H1 (cell line): ENCODE results near the gene TRIM22. TPM values are rescaled to one million over a fixed set of nuclear protein-coding genes. Genes with fewer than 3 reads are reported as not detected.

ENCODE experiments used
- CTCF ChIA-PET: fragments of 300-600 bp; sonication (Branson Sonifier 250); formaldehyde crosslinking; loops from one replicate; lab custom pipeline; 2021; ENCODE audit not compliant: partially characterized antibody; lab: Charles Lee
- POLR2A ChIA-PET: fragments of 300-600 bp; sonication (Branson Sonifier 250); formaldehyde crosslinking; loops from one replicate; lab custom pipeline; 2021; ENCODE audit warnings: inconsistent platforms; ENCODE audit not compliant: partially characterized antibody; lab: Charles Lee
- DNase-seq, 2 experiments: peaks; one replicate each; pipeline versions ENCODE4 v3.0.0 to v3.0.0-alpha.2; 2010 to 2022; ENCODE audit warnings: low spot score in 2 of 2, low read depth in 1 of 2, mixed read lengths in 1 of 2
- FAIRE-seq: peaks from 2 replicates; lab custom pipeline; 2011; peaks lifted over from hg19 to GRCh38; lab: Jason Lieb, UNC
- H2AFZ ChIP-seq: 2 replicates; pipeline ENCODE4 v1.8.1; 2012; ENCODE audit warnings: low read length, inconsistent platforms
- H2AK5ac ChIP-seq: 2 replicates; pipeline ENCODE4 v1.6.1; 2013; ENCODE audit warnings: low read depth, low read length
- H2BK120ac ChIP-seq: replicated peaks from 2 replicates; pipeline ENCODE3; 2013; ENCODE audit warnings: low read depth, low read length, inconsistent platforms
- H2BK12ac ChIP-seq: 2 replicates; pipeline ENCODE4 v1.6.1; 2013; ENCODE audit warnings: low read depth, low read length
- H2BK15ac ChIP-seq: 2 replicates; pipeline ENCODE4 v1.6.1; 2013; ENCODE audit warnings: low read length
- H2BK20ac ChIP-seq: 2 replicates; pipeline ENCODE4 v1.6.1; 2013; ENCODE audit warnings: low read length
- H2BK5ac ChIP-seq: 2 replicates; pipeline ENCODE4 v1.6.1; 2013; ENCODE audit warnings: low read depth, low read length
- H3K14ac ChIP-seq: 2 replicates; pipeline ENCODE4 v1.6.1; 2013; ENCODE audit warnings: inconsistent platforms; ENCODE audit not compliant: insufficient read length
- H3K18ac ChIP-seq: 2 replicates; pipeline ENCODE4 v1.6.1; 2013; ENCODE audit warnings: low read length; ENCODE audit errors: extremely low read depth
- H3K23ac ChIP-seq: 2 replicates; pipeline ENCODE4 v1.6.1; 2013; ENCODE audit warnings: inconsistent platforms; ENCODE audit not compliant: insufficient read length
- H3K23me2 ChIP-seq: 2 replicates; pipeline ENCODE4 v1.6.1; 2013; ENCODE audit warnings: low read depth, low read length
- H3K27ac ChIP-seq: 2 replicates; pipeline ENCODE4 v1.6.1; 2011; ENCODE audit warnings: low read depth, low read length, inconsistent platforms
- H3K27me3 ChIP-seq, 4 experiments: replicated peaks in 1 of 4; 1 replicate in 1 of 4; 2 replicates in 3 of 4; pipeline versions ENCODE4 v1.6.1 to v1.8.1; 2011 to 2013; ENCODE audit warnings: low read length in 3 of 4, mild to moderate bottlenecking in 3 of 4, inconsistent platforms in 2 of 4, mixed read lengths in 2 of 4, moderate library complexity in 1 of 4; ENCODE audit not compliant: control insufficient read depth in 3 of 4, insufficient read depth in 3 of 4; ENCODE audit errors: extremely low read depth in 1 of 4
- H3K36me3 ChIP-seq, 4 experiments: 2 replicates each; pipeline versions ENCODE4 v1.6.1 to v1.8.1; 2011 to 2013; ENCODE audit warnings: mild to moderate bottlenecking in 4 of 4, low read length in 3 of 4, moderate library complexity in 2 of 4, control low read depth in 1 of 4, inconsistent platforms in 1 of 4; ENCODE audit not compliant: insufficient read depth in 4 of 4, control insufficient read depth in 2 of 4
- H3K4ac ChIP-seq: replicated peaks from 2 replicates; pipeline ENCODE3; 2013; ENCODE audit warnings: low read length, low read depth, mixed read lengths, inconsistent platforms; ENCODE audit not compliant: insufficient read length
- H3K4me1 ChIP-seq, 4 experiments: replicated peaks in 1 of 4; 1 replicate in 1 of 4; 2 replicates in 3 of 4; pipeline versions ENCODE4 v1.6.1 to v1.8.1; 2011 to 2013; ENCODE audit warnings: low read length in 3 of 4, inconsistent platforms in 2 of 4, mixed read lengths in 1 of 4; ENCODE audit not compliant: insufficient read depth in 4 of 4, control insufficient read depth in 3 of 4
- H3K4me2 ChIP-seq, 2 experiments: 2 replicates each; pipeline versions ENCODE4 v1.6.1 to v1.8.1; 2011 to 2013; ENCODE audit warnings: low read depth in 2 of 2, low read length in 2 of 2, control low read depth in 1 of 2, inconsistent platforms in 1 of 2, mild to moderate bottlenecking in 1 of 2; ENCODE audit not compliant: insufficient read depth in 1 of 2
- H3K4me3 ChIP-seq, 4 experiments: fragments of 200-600, 300-600 bp in 1 of 4; sonication (generic), shearing (Covaris generic), sonication (Bioruptor Twin) in 1 of 4; 2 replicates each; pipeline versions ENCODE4 v1.5.1 to v1.8.1; 2011 to 2016; ENCODE audit warnings: low read length in 4 of 4, low read depth in 3 of 4, control low read depth in 2 of 4, inconsistent platforms in 2 of 4, mild to moderate bottlenecking in 2 of 4, mixed read lengths in 1 of 4, moderate library complexity in 1 of 4; ENCODE audit not compliant: insufficient read depth in 2 of 4; ENCODE audit errors: extremely low read depth in 1 of 4
- H3K56ac ChIP-seq: replicated peaks from 2 replicates; pipeline ENCODE3; 2013; ENCODE audit warnings: low read depth, mild to moderate bottlenecking, mixed read lengths, low read length, inconsistent platforms; ENCODE audit not compliant: insufficient read length
- H3K79me1 ChIP-seq: 2 replicates; pipeline ENCODE4 v1.6.1; 2013; ENCODE audit warnings: low read depth, low read length, control low read depth
- H3K79me2 ChIP-seq, 2 experiments: 2 replicates each; pipeline versions ENCODE4 v1.6.1 to v1.8.1; 2012 to 2013; ENCODE audit warnings: low read length in 2 of 2, mild to moderate bottlenecking in 2 of 2, inconsistent platforms in 1 of 2; ENCODE audit not compliant: insufficient read depth in 2 of 2, control insufficient read depth in 1 of 2
- H3K9ac ChIP-seq, 4 experiments: replicated peaks in 1 of 4; 1 replicate in 1 of 4; 2 replicates in 3 of 4; pipeline versions ENCODE4 v1.6.1 to v1.8.1; 2011 to 2013; ENCODE audit warnings: low read depth in 3 of 4, low read length in 3 of 4, control low read depth in 2 of 4, mild to moderate bottlenecking in 2 of 4, moderate library complexity in 2 of 4, inconsistent platforms in 1 of 4; ENCODE audit errors: extremely low read depth in 1 of 4
- H3K9me3 ChIP-seq, 2 experiments: 2 replicates each; pipeline versions ENCODE4 v1.6.1 to v1.8.1; 2012 to 2013; ENCODE audit warnings: mild to moderate bottlenecking in 2 of 2, moderate library complexity in 2 of 2, control low read depth in 1 of 2, inconsistent platforms in 1 of 2, low read depth in 1 of 2, low read length in 1 of 2, mixed read lengths in 1 of 2; ENCODE audit not compliant: insufficient read depth in 2 of 2
- H4K20me1 ChIP-seq, 2 experiments: replicated peaks in 1 of 2; 2 replicates each; pipeline versions ENCODE3 to v1.8.1; 2011 to 2013; ENCODE audit warnings: inconsistent platforms in 2 of 2, low read length in 2 of 2, mild to moderate bottlenecking in 1 of 2; ENCODE audit not compliant: insufficient read depth in 2 of 2, control insufficient read depth in 1 of 2
- H4K5ac ChIP-seq: 2 replicates; pipeline ENCODE4 v1.6.1; 2013; ENCODE audit warnings: low read length, low read depth, mixed read lengths, inconsistent platforms; ENCODE audit not compliant: insufficient read length
- H4K8ac ChIP-seq: 2 replicates; pipeline ENCODE4 v1.8.0; 2013; ENCODE audit warnings: mild to moderate bottlenecking, moderate library complexity, low read length, inconsistent platforms; ENCODE audit not compliant: insufficient read depth; ENCODE audit errors: extremely low read depth
- H4K91ac ChIP-seq: replicated peaks from 2 replicates; pipeline ENCODE3; 2013; ENCODE audit warnings: low read length, mixed read lengths, inconsistent platforms; ENCODE audit not compliant: insufficient read length
- CREB1 ChIP-seq: IDR thresholded peaks from 2 replicates; pipeline ENCODE4 v1.6.1; 2012; ENCODE audit warnings: inconsistent platforms
- GTF2F1 ChIP-seq: IDR thresholded peaks from 2 replicates; pipeline ENCODE4 v1.6.1; 2012; ENCODE audit warnings: low read depth, low read length, improper control_type of control experiment, borderline replicate concordance
- HDAC2 ChIP-seq, 2 experiments: fragments of 300-600 bp in 1 of 2; sonication (generic) in 1 of 2; IDR thresholded peaks; 2 replicates each; pipeline ENCODE4 v1.6.1; 2011 to 2012; ENCODE audit warnings: low read depth in 2 of 2, low read length in 2 of 2, mild to moderate bottlenecking in 2 of 2, moderate library complexity in 2 of 2, borderline replicate concordance in 1 of 2, inconsistent platforms in 1 of 2
- TEAD4 ChIP-seq: IDR thresholded peaks from 2 replicates; pipeline ENCODE4 v1.6.1; 2012; ENCODE audit warnings: low read depth, low read length, inconsistent platforms, mixed read lengths
- WGBS, 2 experiments: shearing (Covaris generic) in 1 of 2; methylation state at CpG; one replicate each; pipeline versions ENCODE4 v1.1.6 to v1.1.7; 2013 to 2015; ENCODE audit warnings: low lambda C conversion rate in 2 of 2, mixed read lengths in 2 of 2, inconsistent platforms in 1 of 2, low coverage in 1 of 2, missing lambda C conversion rate in 1 of 2; ENCODE audit not compliant: insufficient replicate concordance in 2 of 2, insufficient coverage in 1 of 2, insufficient read length in 1 of 2; ENCODE audit errors: extremely low coverage in 1 of 2, missing lambda C conversion rate in 1 of 2; 5-methylcytosine and 5-hydroxymethylcytosine counted together
- polyA plus RNA-seq, 7 experiments: library from polyadenylated mRNA; depleted of rRNA in 3 of 7; stranded (reverse) in 5 of 7; unstranded in 2 of 7; fragments of >200 nt in 5 of 7; fragments of 200-250 nt in 2 of 7; gene quantifications; 1 replicate in 5 of 7; 2 replicates in 1 of 7; 4 replicates in 1 of 7; pipeline versions ENCODE4 v1.2.1 to v1.2.3, GENCODE V29; 2011 to 2013; ENCODE audit warnings: missing spikeins in 2 of 7, mixed read lengths in 2 of 7
- total RNA-seq: library from RNA; stranded (reverse); fragmentation: NEBNext Ultra II Directional; extraction: Animal tissue kit (Norgen Biotek cat#: 25700); gene quantifications from 2 replicates; pipeline ENCODE4 v1.2.1, GENCODE V29; 2021
- TF ChIP-seq, protein P1 (sequence below): IDR thresholded peaks from 2 replicates; pipeline ENCODE4 v1.6.1; 2012; ENCODE audit warnings: low read length, inconsistent platforms

TRIM22 gene
- total and polyA plus RNA-seq, 2 of the 8 experiments (the other 6 are each of a cell fraction or from before 2014, with no cell fraction given), result 56.0 to 82.7 TPM

DNA sequence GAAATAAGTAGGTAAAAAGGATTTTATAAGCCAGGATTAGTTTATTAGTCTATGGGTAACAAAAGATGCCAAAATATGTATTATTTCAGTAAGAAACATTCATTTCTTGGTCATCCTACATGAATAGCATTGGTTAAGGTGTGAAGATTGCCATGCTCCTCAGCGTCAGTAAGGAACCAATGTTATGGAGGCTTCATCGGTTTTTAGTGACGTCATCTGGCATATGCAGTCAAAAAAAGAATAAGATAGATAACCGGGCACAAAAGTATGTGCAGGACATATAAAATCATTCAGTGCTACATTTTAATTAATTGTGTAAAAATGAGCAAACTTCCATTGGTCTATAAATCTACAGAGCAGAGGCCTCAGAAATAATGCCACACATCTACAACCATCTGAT lies 34.1 kb upstream of the TRIM22 start:
- H3K4me1 ChIP-seq, result no peaks in the 10 kb centered on the region
- H3K4me2 ChIP-seq, result no peak overlapping the region
- no peak overlapping the region for H3K14ac ChIP-seq
- ChIA-PET POLR2A (no interaction called here), CTCF (no interaction called here)
- no peaks in the 10 kb centered on the region for H3K79me1 ChIP-seq
- no peaks in the 10 kb centered on the region; a peak in 2 of 4 replicates for H3K9me3 ChIP-seq
- no peak overlapping the region for H2BK12ac ChIP-seq
- H4K91ac ChIP-seq, result no peak overlapping the region
- no peaks in the 10 kb centered on the region for H4K20me1 ChIP-seq
- H2BK5ac ChIP-seq, result no peak overlapping the region
- H4K5ac ChIP-seq, result no peak overlapping the region
- H3K27me3 ChIP-seq, result no peaks in the 10 kb centered on the region
- H3K4me3 ChIP-seq, result no peak overlapping the region
- H2BK15ac ChIP-seq, result no peak overlapping the region
- no peak overlapping the region for H2AK5ac ChIP-seq
- H2AFZ ChIP-seq, result no peak overlapping the region
- WGBS, 2 experiments, result 88% methylated on average over 4 of the region's 4 CpGs; no CpG with 5 or more reads in 1 of the 2 experiments
- H3K4ac ChIP-seq, result no peak overlapping the region
- no peak overlapping the region for H3K18ac ChIP-seq
- no peak overlapping the region for H2BK120ac ChIP-seq
- no peak overlapping the region for H3K9ac ChIP-seq
- H3K23ac ChIP-seq, result no peak overlapping the region
- H4K8ac ChIP-seq, result no peak overlapping the region
- TF ChIP-seq HDAC2 (IDR thresholded peaks at IDR 0.05; ENCODE audit: borderline replicate concordance in 1 of 2, low read depth in 2 of 2, low read length in 2 of 2), result no peak
- no peak for TF ChIP-seq CREB1
- no peak for TF ChIP-seq TEAD4
- no peak for TF ChIP-seq GTF2F1
- TF ChIP-seq, protein P1, sequence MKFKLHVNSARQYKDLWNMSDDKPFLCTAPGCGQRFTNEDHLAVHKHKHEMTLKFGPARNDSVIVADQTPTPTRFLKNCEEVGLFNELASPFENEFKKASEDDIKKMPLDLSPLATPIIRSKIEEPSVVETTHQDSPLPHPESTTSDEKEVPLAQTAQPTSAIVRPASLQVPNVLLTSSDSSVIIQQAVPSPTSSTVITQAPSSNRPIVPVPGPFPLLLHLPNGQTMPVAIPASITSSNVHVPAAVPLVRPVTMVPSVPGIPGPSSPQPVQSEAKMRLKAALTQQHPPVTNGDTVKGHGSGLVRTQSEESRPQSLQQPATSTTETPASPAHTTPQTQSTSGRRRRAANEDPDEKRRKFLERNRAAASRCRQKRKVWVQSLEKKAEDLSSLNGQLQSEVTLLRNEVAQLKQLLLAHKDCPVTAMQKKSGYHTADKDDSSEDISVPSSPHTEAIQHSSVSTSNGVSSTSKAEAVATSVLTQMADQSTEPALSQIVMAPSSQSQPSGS, result no peak
- H3K36me3 ChIP-seq, result no peaks in the 10 kb centered on the region
- H3K27ac ChIP-seq, result no peak overlapping the region
- H3K56ac ChIP-seq, result no peak overlapping the region
- FAIRE-seq (no peak), DNase-seq (no peak)
- no peaks in the 10 kb centered on the region for H3K79me2 ChIP-seq
- no peak overlapping the region for H2BK20ac ChIP-seq
- H3K23me2 ChIP-seq, result no peaks in the 10 kb centered on the region
